ENCODE data around the gene HPN. TPM values are rescaled to one million over a fixed set of nuclear protein-coding genes. Genes with fewer than 3 reads are reported as not detected.

The HPN gene
- total RNA-seq, 1 experiment from 2014 or later = 10.6 TPM

- no peak overlapping the region for H2BK5ac ChIP-seq (ENCODE audit: insufficient read length, low read length)
- no peak overlapping the region for H4K5ac ChIP-seq (ENCODE audit: insufficient read length, low read depth, low read length)
- H3K27ac ChIP-seq (ENCODE audit: insufficient read length, low read depth, low read length) = no peak overlapping the region
- no peak overlapping the region for H2BK20ac ChIP-seq (ENCODE audit: low read depth, low read length, poor library complexity, severe bottlenecking)
- no peak overlapping the region for H2AFZ ChIP-seq (ENCODE audit: low read length)
- H3K18ac ChIP-seq (ENCODE audit: insufficient read length, low read depth, low read length) = no peak overlapping the region
- no peak overlapping the region for H4K91ac ChIP-seq (ENCODE audit: insufficient read length, low read depth, low read length)
- TF ChIP-seq CTCF (conservative IDR thresholded peaks at IDR 0.05) = no peak
- no peak overlapping the region for H2BK12ac ChIP-seq (ENCODE audit: insufficient read length, low read depth, low read length)
- Mint-ChIP-seq H3K27ac (no peak overlapping the region; a peak in 1 of 7 replicates), H3K27me3 (ENCODE audit: low read depth) (peaks cover 10% of the 10 kb centered on the region), H3K36me3 (ENCODE audit: insufficient read depth in 1 of 3, low read depth in 3 of 3) (no peaks in the 10 kb centered on the region; a peak in 1 of 7 replicates), H3K4me3 (no peak overlapping the region), H3K9me3 (no peaks in the 10 kb centered on the region), H3K4me1 (peaks cover 33 to 47% of the 10 kb centered on the region in 2 experiments)
- no peak overlapping the region for H3K14ac ChIP-seq (ENCODE audit: insufficient read depth, low read length)
- no peak overlapping the region for H3T11ph ChIP-seq (ENCODE audit: low read length)
- H3K79me2 ChIP-seq (ENCODE audit: insufficient read depth, low read length) = no peaks in the 10 kb centered on the region
- DNase-seq = no peak
- H3K4me1 ChIP-seq (ENCODE audit: insufficient read depth, low read length) = no peaks in the 10 kb centered on the region
- no CpG with 5 or more reads among the region's 15 CpGs for WGBS (ENCODE audit: extremely low coverage, insufficient read length, low lambda C conversion rate)
- H2BK120ac ChIP-seq (ENCODE audit: low read depth, low read length, poor library complexity, severe bottlenecking) = no peak overlapping the region
- H3K9me3 ChIP-seq (ENCODE audit: control insufficient read depth, low read depth, low read length) = no peaks in the 10 kb centered on the region
- H2AK5ac ChIP-seq (ENCODE audit: insufficient read length, low read length) = no peak overlapping the region
- H3K4me2 ChIP-seq (ENCODE audit: insufficient read depth, insufficient read length, low read length) = no peak overlapping the region
- no peak overlapping the region for H3K9ac ChIP-seq (ENCODE audit: extremely low read depth, insufficient read length, low read length)
- H4K20me1 ChIP-seq (ENCODE audit: control insufficient read depth, insufficient read depth, insufficient read length) = no peaks in the 10 kb centered on the region
- no peaks in the 10 kb centered on the region for H3K27me3 ChIP-seq (ENCODE audit: insufficient read depth, low read length)
- H2BK15ac ChIP-seq (ENCODE audit: low read depth, low read length) = no peak overlapping the region
- H3K4ac ChIP-seq (ENCODE audit: low read depth, low read length) = no peak overlapping the region
- no peaks in the 10 kb centered on the region for H3K23me2 ChIP-seq (ENCODE audit: insufficient read length, low read depth, low read length, poor library complexity, severe bottlenecking)
- no peak overlapping the region for H3K23ac ChIP-seq (ENCODE audit: insufficient read length, low read depth, low read length)
- H3K79me1 ChIP-seq (ENCODE audit: insufficient read depth, low read depth, low read length, poor library complexity, severe bottlenecking) = no peaks in the 10 kb centered on the region
- no peak overlapping the region for H4K8ac ChIP-seq (replicated peaks; ENCODE audit: insufficient read length, low read depth, low read length)
- H3K56ac ChIP-seq (ENCODE audit: insufficient read length, low read depth, low read length) = no peak overlapping the region
Observed at GRCh38 chr19:35112995-35113688, 71.6 kb downstream of the HPN start.

Measured in H9 (cell line).